Panc1 (cell line): ENCODE measurements around the gene CDK6. TPM values are rescaled to one million over a fixed set of nuclear protein-coding genes. Genes with fewer than 3 reads are reported as not detected.
A peak's percentile ranks its signal among the peaks of the same experiment; 100 is the strongest.

Experiments used
- ATAC-seq: fragments of 200-7000 bp; cut with Tn5 transposase; 2 replicates; pipeline ENCODE4 v1.9.1; 2020; ENCODE audit warnings: mild to moderate bottlenecking, moderate library complexity
- BruUV-seq: library from RNA; stranded (reverse); fragments of 400-500 nt; replicated peaks from 2 replicates; lab custom pipeline; 2021; lab: Mats Ljungman, UMichigan
- CTCF ChIA-PET: fragments of 300-600 bp; sonication (Branson Sonifier 250); formaldehyde crosslinking; loops from one replicate; lab custom pipeline; 2022; ENCODE audit warnings: antibody characterized with exemption; lab: Charles Lee
- POLR2A ChIA-PET: fragments of 300-600 bp; sonication (Branson Sonifier 250); formaldehyde crosslinking; loops from one replicate; lab custom pipeline; 2022; ENCODE audit warnings: antibody characterized with exemption; lab: Charles Lee
- DNase-seq: peaks from one replicate; pipeline ENCODE4 v3.0.0-alpha.2; 2010; ENCODE audit warnings: low read depth, low spot score
- H3K27ac ChIP-seq: 2 replicates; pipeline ENCODE4 v1.5.1; 2011; ENCODE audit warnings: mild to moderate bottlenecking, low read length, inconsistent platforms
- H3K27me3 ChIP-seq: fragments of 200-500 bp; sonication (Bioruptor generic); 2 replicates; pipeline ENCODE4 v1.6.0; 2014; ENCODE audit warnings: low read length, inconsistent platforms; ENCODE audit not compliant: control insufficient read depth, insufficient read depth
- H3K36me3 ChIP-seq: fragments of 200-500 bp; sonication (Bioruptor generic); 2 replicates; pipeline ENCODE4 v1.5.1; 2014; ENCODE audit warnings: inconsistent platforms, mild to moderate bottlenecking, low read length, moderate library complexity; ENCODE audit not compliant: control insufficient read depth, insufficient read depth
- H3K4me1 ChIP-seq: 2 replicates; pipeline ENCODE4 v1.5.1; 2011; ENCODE audit warnings: inconsistent platforms, mild to moderate bottlenecking, low read length, moderate library complexity; ENCODE audit not compliant: control insufficient read depth, insufficient read depth
- H3K4me3 ChIP-seq, 2 experiments: 2 replicates each; pipeline ENCODE4 v1.5.1; 2011 to 2012; ENCODE audit warnings: low read depth in 2 of 2, low read length in 2 of 2, mild to moderate bottlenecking in 2 of 2, inconsistent platforms in 1 of 2, moderate library complexity in 1 of 2
- H3K9me3 ChIP-seq: fragments of 200-500 bp; sonication (Bioruptor generic); 2 replicates; pipeline ENCODE4 v1.5.1; 2014; ENCODE audit warnings: low read depth, mild to moderate bottlenecking, inconsistent platforms, low read length, moderate library complexity; ENCODE audit not compliant: control insufficient read depth, insufficient read depth
- CTCF ChIP-seq: fragments of 450-650 bp; IDR thresholded peaks from 2 replicates; pipeline ENCODE4 v1.5.1; 2017; ENCODE audit warnings: mild to moderate bottlenecking
- POLR2AphosphoS5 ChIP-seq: IDR thresholded peaks from 2 replicates; pipeline ENCODE4 v1.6.1; 2012; ENCODE audit warnings: mild to moderate bottlenecking, low read depth, low read length, moderate library complexity
- REST ChIP-seq, 2 experiments: IDR thresholded peaks; 2 replicates each; pipeline ENCODE4 v1.6.1; 2011 to 2012; ENCODE audit warnings: low read depth in 2 of 2, control low read depth in 1 of 2, low read length in 1 of 2, mild to moderate bottlenecking in 1 of 2, moderate library complexity in 1 of 2; ENCODE audit not compliant: insufficient read depth in 1 of 2
- SIN3A ChIP-seq: IDR thresholded peaks from 2 replicates; pipeline ENCODE4 v1.6.1; 2012; ENCODE audit warnings: low read depth, mild to moderate bottlenecking, low read length, moderate library complexity, borderline replicate concordance; ENCODE audit not compliant: insufficient read depth
- TCF7L2 ChIP-seq: IDR thresholded peaks from 2 replicates; pipeline ENCODE4 v1.6.1; 2011; ENCODE audit warnings: mild to moderate bottlenecking, low read depth, low read length, inconsistent platforms
- in situ Hi-C: cut with HindIII; loops from 2 replicates; pipeline ENCODE4 v1.10.0; 2016; ENCODE audit warnings: low sequenced_read_pairs, low pct_unique_long_range_greater_than_20kb
- intact Hi-C: fragments of 100-400 bp; cut with micrococcal nuclease; formaldehyde crosslinking; loops from one replicate; pipeline ENCODE4 v1.10.0; 2022; ENCODE audit not compliant: unreplicated experiment
- total RNA-seq: library from RNA; stranded (reverse); gene quantifications from one replicate; pipeline ENCODE4 v1.2.1, GENCODE V29; 2021; ENCODE audit not compliant: unreplicated experiment

CDK6 gene
- total RNA-seq, 1 experiment from 2014 or later = 57.4 TPM

- peak overlapping the region; percentile 38 to 69 for H3K4me3 ChIP-seq
- H3K27me3 ChIP-seq = no peaks in the 10 kb centered on the region
- peak; percentile 63 for ATAC-seq
- DNase-seq = no peak
- BruUV-seq = no TSS peak
- H3K4me1 ChIP-seq = peaks cover 49% of the 10 kb centered on the region
- TF ChIP-seq REST (IDR thresholded peaks at IDR 0.05; ENCODE audit: insufficient read depth in 1 of 2, low read depth in 2 of 2, low read length in 1 of 2) (no peak), SIN3A (no peak), CTCF (no peak), POLR2AphosphoS5 (no peak), TCF7L2 (no peak)
- intact Hi-C loops = no loop called here
- peak overlapping the region; percentile 92 for H3K27ac ChIP-seq
- H3K36me3 ChIP-seq = no peaks in the 10 kb centered on the region
- POLR2A ChIA-PET = no interaction called here
- no peaks in the 10 kb centered on the region for H3K9me3 ChIP-seq
- CTCF ChIA-PET = no interaction called here
- in situ Hi-C loops = no loop called here
These were observed 118.8 kb downstream of the CDK6 start for GRCh38 chr7:92717623-92717992.

GRCh38 chr7:92716825-92717580 lies 119.4 kb downstream of the CDK6 start:
- DNase-seq = no peak
- intact Hi-C loops = no loop called here
- no TSS peak for BruUV-seq
- H3K9me3 ChIP-seq = no peaks in the 10 kb centered on the region
- no peak for TF ChIP-seq CTCF
- no peak for TF ChIP-seq SIN3A
- no peak for TF ChIP-seq TCF7L2
- TF ChIP-seq POLR2AphosphoS5 = no peak
- no peak for TF ChIP-seq REST (IDR thresholded peaks at IDR 0.05; ENCODE audit: insufficient read depth in 1 of 2, low read depth in 2 of 2, low read length in 1 of 2)
- no peaks in the 10 kb centered on the region for H3K36me3 ChIP-seq
- ATAC-seq = no peak
- H3K27me3 ChIP-seq = no peaks in the 10 kb centered on the region
- H3K4me1 ChIP-seq = peaks cover 46% of the 10 kb centered on the region
- ChIA-PET CTCF (no interaction called here), POLR2A (no interaction called here)
- peak overlapping the region in 1 of 2 experiments; percentile 69; a peak in 2 of 4 replicates for H3K4me3 ChIP-seq
- H3K27ac ChIP-seq = peak overlapping the region; percentile 92
- in situ Hi-C loops = no loop called here
